OCI-LY7 (cell line): Measurements from ENCODE around the gene SPECC1L. TPM values are rescaled to one million over a fixed set of nuclear protein-coding genes. Genes with fewer than 3 reads are reported as not detected.

ENCODE experiments used
- BruUV-seq: library from RNA; stranded (reverse); fragments of 400-500 nt; replicated peaks from 2 replicates; lab custom pipeline; 2021; lab: Mats Ljungman, UMichigan
- CTCF ChIA-PET: fragments of 300-600 bp; sonication (Branson Sonifier 250); formaldehyde crosslinking; loops from one replicate; lab custom pipeline; 2022; ENCODE audit warnings: antibody characterized with exemption; ENCODE audit not compliant: unreplicated experiment; lab: Charles Lee
- POLR2A ChIA-PET: fragments of 300-600 bp; sonication (Branson Sonifier 250); formaldehyde crosslinking; loops from one replicate; lab custom pipeline; 2022; ENCODE audit warnings: antibody characterized with exemption; lab: Charles Lee
- DNase-seq: peaks from one replicate; pipeline ENCODE4 v3.0.0-alpha.2; 2015; ENCODE audit warnings: low spot score
- H2AFZ ChIP-seq: fragments of 200-600 bp; sonication (generic), shearing (Covaris generic); 2 replicates; pipeline ENCODE4 v1.6.1; 2014; ENCODE audit warnings: mild to moderate bottlenecking, antibody characterized with exemption, low read length, moderate library complexity
- H3K27ac ChIP-seq: fragments of 200-600 bp; sonication (generic); 2 replicates; pipeline ENCODE4 v1.5.1; 2014; ENCODE audit warnings: mixed run types, low read depth, mild to moderate bottlenecking, moderate library complexity, low read length, inconsistent platforms; ENCODE audit not compliant: poor library complexity, severe bottlenecking
- H3K36me3 ChIP-seq: fragments of 200-600 bp; sonication (generic); 2 replicates; pipeline ENCODE4 v1.6.1; 2014; ENCODE audit warnings: mild to moderate bottlenecking, antibody characterized with exemption, low read length, moderate library complexity, mixed read lengths; ENCODE audit not compliant: insufficient read depth
- H3K4me1 ChIP-seq: fragments of 200-600 bp; sonication (generic); 2 replicates; pipeline ENCODE4 v1.5.1; 2014; ENCODE audit warnings: mild to moderate bottlenecking, low read length; ENCODE audit not compliant: insufficient read depth, poor library complexity, severe bottlenecking
- H3K4me2 ChIP-seq: fragments of 200-600 bp; sonication (generic); 2 replicates; pipeline ENCODE4 v1.6.1; 2014; ENCODE audit warnings: mild to moderate bottlenecking, low read length
- H3K4me3 ChIP-seq: fragments of 200-600 bp; sonication (generic); 2 replicates; pipeline ENCODE4 v1.5.1; 2014; ENCODE audit warnings: mild to moderate bottlenecking, low read depth, low read length; ENCODE audit not compliant: poor library complexity, severe bottlenecking
- H3K79me2 ChIP-seq: fragments of 200-600 bp; sonication (generic); 2 replicates; pipeline ENCODE4 v1.6.1; 2016; ENCODE audit warnings: low read depth, mild to moderate bottlenecking, low read length, moderate library complexity, mixed read lengths; ENCODE audit not compliant: insufficient read depth
- H3K9me2 ChIP-seq: fragments of 200-600 bp; sonication (generic); 2 replicates; pipeline ENCODE4 v1.6.1; 2016; ENCODE audit warnings: mild to moderate bottlenecking, low read length, mixed read lengths; ENCODE audit not compliant: insufficient read depth
- H3K9me3 ChIP-seq: fragments of 200-600 bp; sonication (generic); 2 replicates; pipeline ENCODE4 v1.6.1; 2014; ENCODE audit warnings: mild to moderate bottlenecking, mixed run types, low read length, mixed read lengths
- H4K20me1 ChIP-seq: fragments of 200-600 bp; sonication (generic); 2 replicates; pipeline ENCODE4 v1.6.1; 2014; ENCODE audit warnings: mild to moderate bottlenecking, antibody characterized with exemption, low read length, moderate library complexity, mixed read lengths; ENCODE audit not compliant: insufficient read depth
- EZH2phosphoT487 ChIP-seq: fragments of 200-600 bp; sonication (generic); IDR thresholded peaks from 2 replicates; pipeline ENCODE4 v1.6.1; 2018; ENCODE audit warnings: low read depth, borderline replicate concordance, mild to moderate bottlenecking, mixed run types, antibody characterized with exemption, low read length, moderate library complexity, mixed read lengths
- intact Hi-C: fragments of 100-400 bp; cut with micrococcal nuclease; formaldehyde crosslinking; loops from one replicate; pipeline ENCODE4 v1.10.0; 2022; ENCODE audit not compliant: unreplicated experiment
- total RNA-seq, 2 experiments: library from RNA; depleted of rRNA in 1 of 2; stranded (reverse); fragments of >200 nt in 1 of 2; shearing (Covaris generic) in 1 of 2; gene quantifications; 2 replicates each; pipeline ENCODE4 v1.2.3, GENCODE V29; 2014 to 2022
- TF ChIP-seq, protein P1 (sequence below): fragments of 200-600 bp; sonication (generic); conservative IDR thresholded peaks from 2 replicates; pipeline ENCODE4 v1.5.1; 2014; ENCODE audit warnings: mild to moderate bottlenecking, antibody characterized with exemption, low read length, moderate library complexity, mixed read lengths

Gene SPECC1L
- total RNA-seq, 2 experiments from 2014 or later: 47.0 to 66.2 TPM

DNA sequence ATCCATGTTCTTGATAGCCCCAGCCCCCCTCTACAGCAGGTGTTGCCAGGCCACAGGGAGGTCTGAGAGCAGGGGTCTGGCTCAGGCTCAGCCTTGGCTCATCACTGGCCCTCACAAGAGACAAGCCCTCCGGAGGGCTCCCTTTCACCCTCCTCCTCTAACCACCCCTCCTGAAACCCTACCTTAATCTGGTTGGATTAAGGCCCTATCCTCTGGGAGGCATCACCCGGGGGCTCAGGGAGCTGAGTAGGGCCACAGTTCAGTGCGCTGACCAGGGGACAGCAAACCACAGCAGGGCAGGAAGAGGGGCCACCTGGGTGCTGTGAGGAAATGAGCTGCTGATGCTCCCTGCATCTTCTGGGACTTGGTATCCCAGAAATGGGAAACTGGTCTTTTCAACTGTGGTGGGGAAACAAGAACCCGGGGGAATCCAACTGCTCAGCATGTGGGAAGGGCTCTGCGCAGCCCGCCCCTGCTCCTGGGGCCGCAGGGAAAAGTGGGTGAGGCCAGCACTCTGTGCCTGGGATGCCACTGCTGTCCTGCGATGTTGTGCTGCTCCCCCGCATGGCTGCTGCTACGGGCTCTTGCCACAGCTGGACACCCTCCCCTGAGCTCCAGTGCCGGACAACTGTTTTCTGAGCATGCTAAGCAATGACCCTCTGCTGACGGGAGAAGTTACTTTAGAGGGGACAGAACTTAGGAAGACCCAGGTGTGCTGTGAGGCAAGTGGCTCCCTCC, 174.3 kb downstream of the SPECC1L start:
- Histone ChIP-seq H3K27ac (no peak overlapping the region), H3K9me3 (no peaks in the 10 kb centered on the region), H3K4me3 (no peak overlapping the region), H4K20me1 (no peaks in the 10 kb centered on the region), H2AFZ (no peak overlapping the region), H3K36me3 (peaks cover 45% of the 10 kb centered on the region), H3K9me2 (no peaks in the 10 kb centered on the region), H3K4me2 (no peak overlapping the region), H3K4me1 (no peaks in the 10 kb centered on the region), H3K79me2 (no peaks in the 10 kb centered on the region)
- CTCF ChIA-PET: no interaction called here
- no TSS peak for BruUV-seq
- no peak for TF ChIP-seq EZH2phosphoT487
- TF ChIP-seq, protein P1, sequence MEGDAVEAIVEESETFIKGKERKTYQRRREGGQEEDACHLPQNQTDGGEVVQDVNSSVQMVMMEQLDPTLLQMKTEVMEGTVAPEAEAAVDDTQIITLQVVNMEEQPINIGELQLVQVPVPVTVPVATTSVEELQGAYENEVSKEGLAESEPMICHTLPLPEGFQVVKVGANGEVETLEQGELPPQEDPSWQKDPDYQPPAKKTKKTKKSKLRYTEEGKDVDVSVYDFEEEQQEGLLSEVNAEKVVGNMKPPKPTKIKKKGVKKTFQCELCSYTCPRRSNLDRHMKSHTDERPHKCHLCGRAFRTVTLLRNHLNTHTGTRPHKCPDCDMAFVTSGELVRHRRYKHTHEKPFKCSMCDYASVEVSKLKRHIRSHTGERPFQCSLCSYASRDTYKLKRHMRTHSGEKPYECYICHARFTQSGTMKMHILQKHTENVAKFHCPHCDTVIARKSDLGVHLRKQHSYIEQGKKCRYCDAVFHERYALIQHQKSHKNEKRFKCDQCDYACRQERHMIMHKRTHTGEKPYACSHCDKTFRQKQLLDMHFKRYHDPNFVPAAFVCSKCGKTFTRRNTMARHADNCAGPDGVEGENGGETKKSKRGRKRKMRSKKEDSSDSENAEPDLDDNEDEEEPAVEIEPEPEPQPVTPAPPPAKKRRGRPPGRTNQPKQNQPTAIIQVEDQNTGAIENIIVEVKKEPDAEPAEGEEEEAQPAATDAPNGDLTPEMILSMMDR: no peak
- POLR2A ChIA-PET: interaction anchor here (0.9 kb wide), 1 partner anchor 20 kb away, joined by 3 read pairs; no protein-coding TSS in a partner anchor
- no peak for DNase-seq
- intact Hi-C loops: no loop called here

DNA sequence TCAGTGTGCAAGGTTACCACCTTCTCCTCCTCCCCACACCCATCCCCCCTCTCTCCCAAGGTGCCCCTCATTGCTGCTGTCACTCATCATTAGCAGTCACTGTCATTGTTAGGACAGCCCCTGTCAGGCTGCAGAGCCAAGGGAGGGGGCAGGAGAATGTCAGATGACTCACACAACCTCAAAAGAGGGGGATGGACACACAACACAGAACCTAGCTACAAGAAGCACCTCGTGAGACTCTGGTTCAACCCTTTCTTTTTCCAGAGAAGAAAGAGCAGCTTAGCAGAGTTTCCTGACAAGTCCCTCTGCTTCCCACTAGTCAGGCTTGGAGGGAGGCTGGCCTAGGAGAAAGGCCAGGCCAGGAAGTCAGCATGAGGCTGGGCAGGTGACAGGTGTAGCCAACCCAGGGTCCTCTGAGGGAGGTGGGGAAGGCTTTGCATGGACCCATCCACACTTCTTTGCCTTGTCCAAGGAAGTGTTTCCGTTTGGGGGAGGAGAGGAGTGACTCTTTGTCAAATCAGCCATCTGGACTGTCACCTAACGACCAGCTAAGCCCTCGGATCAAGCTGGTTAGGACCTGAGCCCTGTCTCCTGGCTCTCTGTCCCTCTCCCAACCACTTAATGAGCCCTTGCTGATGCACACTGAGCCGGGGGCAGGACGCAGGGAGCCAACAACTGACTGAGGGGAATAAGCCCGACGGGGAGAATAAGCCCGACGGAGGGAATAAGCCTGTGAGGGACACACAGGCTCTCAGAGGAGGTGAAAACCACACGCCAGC, 175.0 kb downstream of the SPECC1L start:
- no TSS peak for BruUV-seq
- POLR2A ChIA-PET: no interaction called here
- Histone ChIP-seq H3K9me3 (no peaks in the 10 kb centered on the region), H3K9me2 (no peaks in the 10 kb centered on the region), H4K20me1 (no peaks in the 10 kb centered on the region), H3K79me2 (no peaks in the 10 kb centered on the region), H3K36me3 (peaks cover 37% of the 10 kb centered on the region), H2AFZ (no peak overlapping the region), H3K4me2 (no peak overlapping the region), H3K4me1 (peaks cover 7% of the 10 kb centered on the region), H3K4me3 (no peak overlapping the region), H3K27ac (no peak overlapping the region)
- CTCF ChIA-PET: no interaction called here
- no peak for DNase-seq
- TF ChIP-seq, protein P1: no peak
- no peak for TF ChIP-seq EZH2phosphoT487
- intact Hi-C loops: no loop called here
